Esophagus muscularis mucosa (tissue), 3 donors: ENCODE data around the gene TMEM131.

Source experiments
- EP300 ChIP-seq: sonication (generic); formaldehyde crosslinking; IDR thresholded peaks from one replicate; pipeline ENCODE4 v1.6.1; 2017; ENCODE audit warnings: antibody characterized with exemption
- TF ChIP-seq, protein P1 (sequence below), 3 experiments: fragments of 200-600 bp in 2 of 3; fragments of 450-650 bp in 1 of 3; sonication (generic) in 2 of 3; IDR thresholded peaks; one replicate each; pipeline ENCODE4 v1.5.1; 2017 to 2019; ENCODE audit warnings: antibody characterized with exemption in 3 of 3, mild to moderate bottlenecking in 2 of 3, moderate library complexity in 1 of 3

DNA sequence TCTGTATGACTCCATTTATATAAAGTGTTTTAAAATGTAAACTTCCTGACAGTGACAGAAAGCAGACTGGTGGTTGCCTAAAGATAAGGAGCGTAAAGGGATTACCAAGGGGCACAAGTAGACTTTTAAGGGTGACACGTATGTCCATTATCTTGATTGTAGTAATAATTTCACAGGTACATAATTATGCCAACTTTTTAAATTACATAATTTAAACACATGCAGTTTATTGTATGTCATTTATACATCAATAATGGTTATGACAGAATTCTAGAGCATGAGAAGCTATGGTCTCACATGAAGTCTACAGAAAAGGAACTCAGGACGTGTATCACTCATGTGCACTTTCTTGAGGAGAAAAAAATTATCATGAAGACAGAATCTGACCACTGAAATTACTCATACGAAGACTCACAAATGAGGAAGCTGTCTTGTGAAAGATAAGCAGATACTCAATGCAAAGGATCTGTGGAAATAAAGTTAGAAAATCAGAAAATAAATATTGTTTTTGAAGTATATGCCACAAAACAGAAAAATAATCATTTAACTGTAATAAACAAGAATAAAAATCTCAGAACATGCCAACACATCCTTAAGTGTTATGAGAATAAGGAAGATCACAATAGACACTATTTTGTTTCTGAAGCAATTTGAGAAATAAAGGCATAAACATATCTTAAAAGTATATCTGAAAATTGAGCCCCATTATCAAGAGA, 84.4 kb downstream of the TMEM131 start:
- TF ChIP-seq, protein P1, sequence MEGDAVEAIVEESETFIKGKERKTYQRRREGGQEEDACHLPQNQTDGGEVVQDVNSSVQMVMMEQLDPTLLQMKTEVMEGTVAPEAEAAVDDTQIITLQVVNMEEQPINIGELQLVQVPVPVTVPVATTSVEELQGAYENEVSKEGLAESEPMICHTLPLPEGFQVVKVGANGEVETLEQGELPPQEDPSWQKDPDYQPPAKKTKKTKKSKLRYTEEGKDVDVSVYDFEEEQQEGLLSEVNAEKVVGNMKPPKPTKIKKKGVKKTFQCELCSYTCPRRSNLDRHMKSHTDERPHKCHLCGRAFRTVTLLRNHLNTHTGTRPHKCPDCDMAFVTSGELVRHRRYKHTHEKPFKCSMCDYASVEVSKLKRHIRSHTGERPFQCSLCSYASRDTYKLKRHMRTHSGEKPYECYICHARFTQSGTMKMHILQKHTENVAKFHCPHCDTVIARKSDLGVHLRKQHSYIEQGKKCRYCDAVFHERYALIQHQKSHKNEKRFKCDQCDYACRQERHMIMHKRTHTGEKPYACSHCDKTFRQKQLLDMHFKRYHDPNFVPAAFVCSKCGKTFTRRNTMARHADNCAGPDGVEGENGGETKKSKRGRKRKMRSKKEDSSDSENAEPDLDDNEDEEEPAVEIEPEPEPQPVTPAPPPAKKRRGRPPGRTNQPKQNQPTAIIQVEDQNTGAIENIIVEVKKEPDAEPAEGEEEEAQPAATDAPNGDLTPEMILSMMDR (IDR thresholded peaks at IDR 0.05), result no peak
- no peak for TF ChIP-seq EP300
